NCI-H2196 treated with DMSO at 0.1 percent for 48 hours (cell line): ENCODE data around the gene SLC38A3.

ENCODE experiments used
- DNase-seq: peaks from one replicate; lab custom pipeline; 2025; ENCODE audit not compliant: unreplicated experiment; lab: John Stamatoyannopoulos, UW

Gene SLC38A3

DNA sequence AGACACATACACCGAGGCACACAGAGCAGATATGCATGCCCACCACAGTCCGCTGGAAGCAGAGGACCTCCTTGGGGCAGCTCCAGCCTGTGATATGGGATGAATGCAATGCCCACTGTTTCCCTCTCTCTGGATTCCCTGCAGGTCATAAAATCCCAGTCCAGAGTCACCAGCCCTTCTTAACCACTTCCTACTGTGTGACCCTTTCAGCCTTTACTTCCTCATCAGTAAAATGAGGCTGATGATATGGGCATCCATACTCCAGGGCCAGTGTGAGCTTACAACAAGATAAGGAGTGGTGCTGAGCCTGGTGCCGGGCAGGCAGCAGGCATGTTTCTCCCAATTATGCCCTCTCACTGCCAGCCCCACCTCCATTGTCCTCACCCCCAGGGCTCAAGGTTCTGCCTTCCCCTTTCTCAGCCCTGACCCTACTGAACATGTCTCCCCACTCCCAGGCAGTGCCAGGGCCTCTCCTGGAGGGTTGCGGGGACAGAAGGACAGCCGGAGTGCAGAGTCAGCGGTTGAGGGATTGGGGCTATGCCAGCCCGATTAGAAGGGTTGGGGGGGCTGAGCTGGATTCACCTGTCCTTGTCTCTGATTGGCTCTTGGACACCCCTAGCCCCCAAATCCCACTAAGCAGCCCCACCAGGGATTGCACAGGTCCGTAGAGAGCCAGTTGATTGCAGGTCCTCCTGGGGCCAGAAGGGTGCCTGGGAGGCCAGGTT, 14.0 kb upstream of the SLC38A3 start, which contains the start of gene GNAT1:
TSS of gene GNAT1 (plus strand) at position 675 of the 725 bp plus-strand sequence. CDS start 116 bp downstream, outside the sequence.
- DNase-seq, result no peak

DNA sequence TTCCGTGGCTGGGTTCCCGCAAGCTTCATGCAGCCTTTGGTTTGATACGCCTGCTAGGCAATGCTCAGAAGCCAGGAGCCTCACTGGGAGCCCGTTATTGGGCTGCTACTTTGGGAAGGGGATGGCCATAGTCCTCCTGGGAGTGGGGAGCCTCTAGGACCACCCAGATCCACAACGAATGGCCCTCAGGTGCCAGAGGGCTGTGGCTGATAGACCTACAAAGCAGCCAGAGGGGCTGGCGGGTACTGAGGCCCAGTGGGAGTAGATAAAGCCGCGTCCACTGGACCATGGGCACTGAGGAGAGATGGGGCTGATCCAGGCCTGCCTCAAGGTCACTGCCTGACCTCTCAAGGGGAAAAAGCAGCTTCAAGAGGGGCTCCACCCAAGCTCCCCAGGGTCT, 12.9 kb upstream of the SLC38A3 start:
- no peak for DNase-seq

DNA sequence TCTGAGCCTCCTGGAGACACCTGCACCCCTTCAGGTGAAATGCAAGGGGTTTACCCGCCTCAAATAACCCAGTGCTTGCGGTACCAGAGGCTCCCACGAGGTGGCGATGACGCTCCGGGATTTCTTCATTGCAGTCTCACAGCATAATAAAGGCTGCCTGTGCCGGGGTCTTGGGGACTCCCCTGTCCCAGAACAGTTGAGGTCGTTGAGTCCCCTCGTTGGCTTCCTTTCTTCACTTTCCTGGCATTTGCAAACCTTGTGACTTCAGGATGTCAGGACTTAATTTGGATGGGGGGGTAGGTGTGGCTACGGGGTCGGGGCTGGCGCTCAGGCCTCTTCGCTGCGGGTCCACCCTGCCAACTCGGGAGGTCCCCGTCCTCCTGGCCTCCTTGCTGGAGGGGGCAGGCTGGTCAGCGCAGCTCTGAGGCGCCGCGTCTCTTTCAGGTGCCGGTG, 12.4 kb upstream of the SLC38A3 start:
- no peak for DNase-seq

DNA sequence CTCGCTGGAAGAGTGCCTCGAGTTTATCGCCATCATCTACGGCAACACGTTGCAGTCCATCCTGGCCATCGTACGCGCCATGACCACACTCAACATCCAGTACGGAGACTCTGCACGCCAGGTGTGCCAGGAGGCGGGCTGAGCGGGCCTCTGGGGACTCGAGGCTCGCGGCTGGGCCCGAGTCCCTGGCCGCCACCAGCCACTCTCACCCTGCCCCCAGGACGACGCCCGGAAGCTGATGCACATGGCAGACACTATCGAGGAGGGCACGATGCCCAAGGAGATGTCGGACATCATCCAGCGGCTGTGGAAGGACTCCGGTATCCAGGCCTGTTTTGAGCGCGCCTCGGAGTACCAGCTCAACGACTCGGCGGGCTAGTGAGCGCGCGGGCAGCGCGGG, 11.8 kb upstream of the SLC38A3 start:
- no peak for DNase-seq

DNA sequence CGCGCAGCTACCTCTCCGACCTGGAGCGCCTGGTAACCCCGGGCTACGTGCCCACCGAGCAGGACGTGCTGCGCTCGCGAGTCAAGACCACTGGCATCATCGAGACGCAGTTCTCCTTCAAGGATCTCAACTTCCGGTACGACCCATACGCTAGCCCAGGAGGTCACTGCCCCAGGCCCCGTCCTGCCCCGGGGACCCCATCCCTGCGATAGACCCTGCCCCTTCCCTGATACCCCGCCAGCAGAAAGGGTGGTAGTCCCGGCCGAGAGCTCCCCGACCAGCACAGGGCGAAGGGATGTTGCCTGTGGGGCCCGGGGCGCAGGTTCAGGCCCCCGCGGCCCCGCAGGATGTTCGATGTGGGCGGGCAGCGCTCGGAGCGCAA, 11.3 kb upstream of the SLC38A3 start:
- no peak for DNase-seq

DNA sequence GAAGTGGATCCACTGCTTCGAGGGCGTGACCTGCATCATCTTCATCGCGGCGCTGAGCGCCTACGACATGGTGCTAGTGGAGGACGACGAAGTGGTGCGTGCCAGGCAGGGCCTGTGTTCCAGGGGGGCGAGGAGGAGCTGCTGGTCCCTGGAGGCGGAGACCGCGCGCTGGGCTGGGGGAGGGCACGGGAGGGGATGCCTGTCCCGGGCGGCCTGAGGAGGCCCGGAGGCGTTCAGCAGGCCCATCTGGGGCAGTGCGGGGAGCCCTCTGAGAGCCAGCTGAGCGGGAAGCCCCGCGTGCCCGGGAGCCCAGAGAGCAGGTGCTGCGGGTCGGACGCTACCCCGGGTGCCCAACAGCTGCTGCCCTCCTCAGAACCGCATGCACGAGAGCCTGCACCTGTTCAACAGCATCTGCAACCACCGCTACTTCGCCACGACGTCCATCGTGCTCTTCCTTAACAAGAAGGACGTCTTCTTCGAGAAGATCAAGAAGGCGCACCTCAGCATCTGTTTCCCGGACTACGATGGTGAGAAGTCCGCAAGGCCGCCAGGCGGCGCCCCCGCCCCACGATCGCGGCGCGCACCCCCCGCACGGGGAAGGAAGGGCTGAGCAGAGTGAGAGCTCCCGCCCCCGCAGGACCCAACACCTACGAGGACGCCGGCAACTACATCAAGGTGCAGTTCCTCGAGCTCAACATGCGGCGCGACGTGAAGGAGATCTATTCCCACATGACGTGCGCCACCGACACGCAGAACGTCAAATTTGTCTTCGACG, 10.8 kb upstream of the SLC38A3 start:
- peak; percentile 13 for DNase-seq

DNA sequence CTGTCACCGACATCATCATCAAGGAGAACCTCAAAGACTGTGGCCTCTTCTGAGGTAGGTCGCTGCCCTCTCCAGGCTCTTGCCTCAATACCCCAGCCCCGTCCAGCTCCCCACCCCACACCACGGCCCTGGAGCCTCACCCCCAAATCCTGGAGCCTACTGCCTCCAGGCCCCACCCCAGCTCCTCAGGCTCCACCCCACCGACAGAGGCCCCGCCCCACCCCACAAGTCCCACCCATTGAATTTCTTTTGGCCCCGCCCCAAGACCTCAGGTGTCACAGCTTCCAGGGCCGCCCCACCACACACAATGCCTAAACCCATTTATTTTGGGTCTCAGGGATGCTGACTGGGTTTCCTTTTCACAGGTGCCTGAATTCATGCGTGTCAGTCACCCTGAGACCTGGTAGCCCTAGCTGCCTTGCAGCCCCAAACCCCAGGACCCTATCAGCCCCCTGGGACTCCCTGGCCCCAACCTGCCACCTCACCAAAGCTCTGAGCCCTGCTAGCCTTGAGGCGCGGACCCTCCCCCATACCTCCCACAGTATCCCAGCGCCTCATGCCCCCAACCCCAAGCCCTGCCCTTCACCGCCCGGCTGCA, 10.1 kb upstream of the SLC38A3 start:
- DNase-seq, result no peak

DNA sequence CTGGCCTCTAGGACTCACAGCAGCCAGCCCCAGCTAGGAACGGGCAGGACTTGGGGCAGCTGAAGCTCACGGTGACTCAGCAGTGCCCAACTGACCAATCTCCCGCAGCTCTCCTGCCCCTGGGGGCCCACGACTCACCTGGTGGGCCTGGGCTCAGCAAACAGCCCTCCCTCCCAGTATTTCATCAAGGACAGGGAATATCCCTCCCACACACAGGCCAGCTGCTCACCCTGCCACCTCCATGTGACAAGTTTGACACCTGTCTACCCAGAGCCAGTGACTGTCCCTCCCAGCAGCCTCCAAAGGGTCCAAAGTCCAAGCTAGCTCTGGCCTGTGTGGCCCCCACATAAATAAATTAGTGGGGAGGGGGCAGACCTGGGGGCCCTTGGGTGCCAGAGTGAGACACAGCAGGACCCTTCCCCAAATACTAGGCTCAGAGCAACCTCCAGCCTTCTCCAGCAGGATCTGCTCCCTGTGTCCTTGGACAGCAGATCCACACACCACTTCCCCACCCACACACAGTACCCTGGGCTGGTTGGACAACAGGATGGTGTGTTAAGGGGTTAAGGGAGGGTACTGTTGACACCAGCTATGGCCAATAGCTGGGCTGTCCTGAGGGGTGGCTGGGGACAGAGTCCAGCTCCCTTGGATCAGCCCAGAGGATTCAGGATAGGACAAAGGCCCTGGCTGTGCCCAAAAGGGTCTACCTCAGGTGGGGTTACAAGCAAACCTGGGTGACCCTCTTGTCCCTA, 9.4 kb upstream of the SLC38A3 start:
- DNase-seq, result no peak

DNA sequence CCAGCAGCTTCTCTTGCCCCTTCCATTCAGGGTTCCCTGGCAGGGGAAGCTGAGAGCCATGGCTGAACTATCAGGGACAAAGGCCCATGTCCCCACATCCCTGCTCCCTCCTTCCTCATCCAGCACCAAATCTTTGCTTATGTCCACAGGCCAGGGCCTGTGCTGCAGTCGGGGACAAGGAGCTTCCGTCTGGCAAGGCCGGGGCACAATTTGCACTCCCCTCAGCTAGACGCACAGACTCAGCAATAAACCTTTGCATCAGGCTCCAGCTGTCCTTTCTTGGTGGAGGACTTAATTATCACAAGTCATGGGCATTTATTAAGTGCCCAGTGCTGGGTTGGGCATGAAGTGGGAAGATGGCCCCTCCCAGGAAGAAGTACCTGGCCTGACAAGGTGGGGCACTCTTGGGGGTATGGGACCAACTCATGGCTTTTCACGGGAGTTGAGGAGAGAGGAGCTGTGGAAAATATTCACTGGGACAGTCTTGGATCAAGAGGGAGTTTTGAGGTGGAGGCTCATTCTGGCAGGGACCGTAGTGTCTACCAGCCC, 8.7 kb upstream of the SLC38A3 start:
- DNase-seq, result no peak

DNA sequence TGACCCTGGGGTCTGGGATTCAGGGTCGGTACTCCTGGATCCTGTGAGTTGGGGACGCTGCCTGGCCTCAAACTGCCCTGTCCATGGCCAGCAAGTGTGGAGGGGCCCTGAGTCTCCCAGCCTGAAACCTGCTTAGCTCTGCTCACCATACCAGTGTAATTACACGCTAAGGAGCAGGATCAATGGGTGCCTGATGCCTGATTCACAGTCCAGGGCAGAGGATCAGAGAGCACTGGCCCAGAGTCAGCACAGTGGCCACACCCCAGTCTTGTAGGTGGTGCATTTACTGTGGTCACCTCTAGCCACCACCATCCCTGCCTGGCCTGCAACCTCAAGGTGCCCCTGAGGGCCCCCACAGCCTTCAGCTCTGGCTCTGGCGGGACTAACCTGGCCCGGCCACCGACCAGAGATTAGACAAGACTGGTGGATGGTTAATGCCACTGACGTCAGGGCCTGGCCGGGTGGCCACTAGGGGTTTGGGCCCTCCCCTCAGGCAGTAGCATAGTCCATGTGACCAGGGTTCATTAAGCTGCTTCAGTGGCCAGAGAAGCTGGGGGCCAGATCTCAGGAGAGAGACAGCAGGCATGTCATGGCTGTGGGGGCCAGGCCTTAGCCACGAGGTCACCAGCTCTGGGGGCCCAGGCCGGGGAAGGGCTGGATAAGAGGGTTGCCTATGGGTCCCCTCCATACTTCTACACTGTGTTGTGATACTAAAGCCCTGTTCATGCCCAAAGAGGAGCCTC, 3.3 kb upstream of the SLC38A3 start:
- DNase-seq, result no peak

DNA sequence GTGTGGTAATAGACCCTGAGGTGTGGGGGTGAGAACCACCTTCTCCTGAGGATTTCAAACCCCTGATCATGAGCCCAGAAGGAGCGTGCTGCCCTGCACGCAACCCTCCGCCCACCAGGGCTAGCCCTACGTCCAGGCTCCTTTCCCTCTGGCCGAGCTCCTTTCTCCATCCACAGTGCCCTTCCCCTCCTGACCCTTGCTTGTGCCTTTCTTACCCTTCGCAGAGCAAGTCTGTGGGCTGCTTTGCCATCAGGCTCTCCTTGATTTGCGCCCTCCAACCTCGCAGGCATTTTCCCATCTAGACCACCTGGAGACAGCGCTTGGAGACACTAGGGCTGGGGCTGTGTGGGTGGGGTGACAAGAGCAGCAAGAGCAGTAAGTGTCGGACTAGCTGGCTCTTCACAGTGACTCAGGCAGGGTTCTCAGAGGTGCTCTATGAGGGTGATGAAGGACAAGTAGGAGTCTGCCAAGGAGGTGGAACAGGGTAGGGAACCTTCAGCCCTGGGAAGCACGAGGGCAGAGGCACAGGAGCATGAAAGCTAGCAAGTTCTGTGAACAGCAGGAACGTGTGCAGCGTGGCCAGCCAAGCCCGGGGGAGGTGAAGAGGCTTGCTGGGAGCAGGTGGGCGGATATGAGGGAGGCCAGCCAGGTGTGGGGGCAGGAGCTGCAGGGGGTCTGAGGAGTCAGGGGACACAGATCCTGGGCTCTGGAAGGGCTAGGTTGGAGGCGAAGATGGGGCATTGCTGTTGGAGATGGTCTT, 2.5 kb upstream of the SLC38A3 start:
- DNase-seq, result no peak

DNA sequence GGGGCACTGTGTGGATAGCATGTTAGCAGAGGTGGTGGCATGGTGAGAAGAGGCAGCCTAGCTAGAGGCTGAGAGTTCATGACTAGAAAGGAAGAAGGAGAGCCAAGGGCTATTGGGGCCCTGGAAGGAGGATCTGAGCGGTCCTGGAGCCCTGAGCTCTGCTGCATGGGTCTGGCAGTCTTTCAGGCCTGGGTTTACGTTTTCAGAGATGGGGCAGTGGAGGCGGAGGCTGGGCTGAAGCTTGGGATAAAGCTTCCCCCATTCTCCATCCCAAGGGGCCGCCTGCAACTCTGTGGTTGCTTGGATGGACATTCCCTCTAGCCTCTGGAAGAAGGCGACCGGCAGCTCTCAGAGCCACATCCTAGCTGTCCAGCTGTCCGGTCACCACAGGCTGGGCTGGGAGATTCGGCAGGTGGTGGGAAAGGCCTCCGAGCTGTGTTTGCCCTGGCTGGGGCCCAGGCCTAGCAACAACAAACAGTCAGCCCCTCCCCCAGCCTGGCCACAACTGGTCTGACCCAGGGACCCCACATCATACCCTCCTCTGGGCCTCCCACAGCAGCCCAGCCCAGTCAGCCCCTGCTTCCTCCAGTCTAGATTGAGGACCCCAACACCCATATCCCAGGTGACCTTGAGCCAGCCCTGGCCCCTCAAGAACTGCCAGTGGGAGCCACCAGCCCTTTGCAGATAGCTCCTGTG, 1.8 kb upstream of the SLC38A3 start:
- DNase-seq, result no peak

DNA sequence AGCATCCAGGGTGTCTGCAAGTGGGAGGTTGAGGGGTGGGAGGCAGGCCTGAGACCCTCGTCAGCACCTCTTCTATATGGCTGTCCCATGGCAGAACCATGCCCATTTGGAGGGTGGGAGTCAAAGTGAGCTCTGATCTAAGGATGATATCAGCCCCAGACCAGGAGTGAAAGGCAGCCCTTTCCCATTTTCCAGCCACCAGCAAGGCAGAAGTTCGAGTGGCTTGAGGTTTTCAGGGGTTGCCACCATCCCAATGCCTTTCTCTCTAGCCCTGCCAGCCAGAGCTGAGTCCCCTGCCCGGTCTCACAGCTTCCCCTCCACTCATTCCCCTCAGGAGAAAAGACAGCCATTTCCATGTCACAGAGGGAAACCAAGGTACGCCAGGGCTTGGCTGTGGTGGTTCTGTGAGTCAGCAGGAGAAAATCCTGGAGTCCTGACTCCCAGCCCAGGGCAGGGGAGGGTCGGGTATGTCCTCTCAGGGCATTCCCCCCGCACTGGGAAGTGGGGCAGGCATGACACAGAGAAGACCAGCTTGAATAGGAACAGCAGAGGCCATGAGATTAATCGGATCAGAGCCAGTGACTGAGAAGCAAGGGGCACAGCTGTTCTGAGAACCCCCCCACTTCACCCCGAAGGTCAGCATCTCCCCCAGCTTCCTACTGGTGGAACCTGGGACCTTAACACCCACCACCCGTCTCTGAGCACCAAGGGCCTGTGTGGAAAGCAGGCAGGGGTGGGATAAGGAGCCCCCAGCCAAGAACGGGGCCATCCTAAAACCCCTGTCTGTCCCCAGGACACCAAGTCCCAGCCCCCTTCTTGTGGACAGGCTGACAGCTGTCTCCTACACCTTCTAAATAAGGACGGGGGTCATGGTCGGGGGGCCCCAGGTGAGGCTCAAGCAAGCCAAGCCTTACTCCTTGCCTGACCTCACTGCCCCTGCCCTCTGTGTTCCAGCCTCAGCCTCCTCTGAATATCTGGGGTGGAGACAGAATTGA, 965 bp upstream of the SLC38A3 start:
- DNase-seq, result no peak

DNA sequence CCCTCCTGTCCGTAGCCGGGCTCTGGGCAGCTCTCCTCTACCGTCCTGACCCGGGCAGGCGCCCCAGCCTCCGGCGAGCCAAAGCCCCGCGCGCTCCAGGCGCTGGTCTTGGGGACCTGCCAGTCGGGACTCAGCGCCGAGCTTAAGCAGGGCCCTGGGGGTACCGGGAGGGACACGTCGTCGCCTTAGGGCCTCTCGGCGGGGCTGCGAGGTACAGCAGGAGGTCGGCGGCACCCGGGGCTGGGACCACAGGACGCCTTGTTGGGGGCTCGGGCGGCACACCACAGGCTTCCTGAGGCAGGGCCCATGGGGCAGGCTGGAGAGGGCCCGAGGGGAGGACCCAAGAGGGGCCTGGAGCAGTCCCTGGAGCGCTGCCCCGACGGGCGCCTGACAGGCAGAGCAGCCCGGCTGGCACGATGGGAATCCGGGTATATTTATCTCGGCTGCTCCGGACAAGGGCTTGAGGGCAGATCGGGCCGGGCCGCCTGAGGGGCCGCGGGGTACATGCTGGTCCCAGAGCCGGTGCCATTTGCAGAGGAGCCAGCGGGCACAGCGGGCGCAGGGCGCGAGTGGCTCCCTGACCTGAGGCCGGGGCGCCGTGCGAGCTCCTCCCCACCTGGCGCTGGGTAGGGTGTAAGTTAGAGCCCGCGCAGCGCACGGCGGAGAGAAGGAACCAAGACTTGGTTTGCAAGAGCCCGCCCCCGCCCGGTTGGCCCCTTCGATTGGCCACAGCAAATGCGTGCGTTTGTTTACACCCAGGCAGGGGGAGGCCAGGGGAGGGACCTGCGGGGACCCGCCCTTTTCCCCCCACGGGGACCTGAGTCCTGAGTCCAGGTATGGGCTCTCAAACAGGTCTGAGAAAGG, 574 bp downstream of the SLC38A3 start:
- peak; percentile 21 for DNase-seq

DNA sequence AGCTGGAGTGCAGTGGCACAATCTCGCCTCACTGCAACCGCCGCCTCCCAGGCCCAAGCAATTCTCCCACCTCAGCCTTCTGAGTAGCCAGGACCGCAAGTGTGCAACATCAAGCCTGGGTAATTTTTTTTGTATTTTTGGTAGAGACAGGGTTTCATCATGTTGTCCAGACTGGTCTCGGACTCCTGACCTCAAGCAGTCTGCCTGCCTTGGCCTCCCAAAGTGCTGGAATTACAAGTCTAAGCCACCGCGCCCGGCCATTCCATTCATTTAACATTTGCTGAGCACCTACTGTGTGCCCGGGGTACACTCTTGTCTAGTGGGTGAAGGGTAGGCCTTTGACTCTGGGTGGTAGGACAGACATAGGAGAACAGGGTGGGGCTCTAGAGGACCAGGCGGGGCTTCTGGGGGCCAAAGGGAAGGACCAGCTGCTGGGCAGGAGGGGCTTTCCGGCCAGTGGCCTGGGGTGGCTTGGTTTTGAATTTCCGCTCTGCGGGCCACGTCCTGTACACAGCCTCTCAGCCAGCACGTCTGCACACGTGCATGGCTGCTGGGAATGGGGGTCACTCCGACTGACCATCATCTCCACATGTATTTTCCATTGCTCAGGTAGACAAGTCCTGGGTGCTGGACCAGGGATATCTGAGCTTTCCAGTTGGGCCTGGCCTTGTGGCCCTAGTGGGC, 2.4 kb downstream of the SLC38A3 start:
- DNase-seq, result no peak

DNA sequence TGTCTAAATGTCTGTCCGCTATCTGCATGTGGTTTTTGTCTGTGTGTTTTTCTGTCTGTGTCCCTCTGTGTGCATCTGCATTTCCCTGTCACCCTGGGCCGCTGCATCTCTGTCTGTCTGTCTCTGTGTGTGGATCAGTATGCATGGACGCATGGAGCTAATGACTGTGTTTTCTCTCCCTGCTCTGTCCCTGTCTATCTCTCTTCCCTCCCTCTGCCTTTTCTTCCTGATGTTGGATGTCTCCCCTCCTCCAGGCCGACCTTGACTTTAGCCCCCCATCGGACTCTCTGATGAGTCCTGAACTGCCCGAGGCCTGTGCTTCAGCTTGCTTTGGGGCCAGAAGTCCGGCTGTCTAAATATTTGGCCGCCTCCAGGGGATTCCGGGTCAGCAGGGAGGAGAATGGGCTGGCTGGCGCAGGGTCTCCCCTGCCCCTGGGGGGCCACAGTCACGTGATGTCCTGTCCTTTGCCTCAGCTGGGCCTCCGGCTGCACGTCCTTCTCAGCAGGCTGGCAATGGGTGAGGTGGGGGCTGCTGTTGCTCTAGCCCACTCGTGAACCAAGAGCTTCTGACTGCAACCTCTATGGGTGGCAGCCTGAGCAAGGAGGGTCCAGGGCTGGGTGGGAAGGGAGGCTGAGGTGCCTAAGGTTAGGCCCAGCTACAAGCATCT, 3.7 kb downstream of the SLC38A3 start:
- DNase-seq, result no peak
